ENCODE results near the gene EEFSEC. TPM values are rescaled to one million over a fixed set of nuclear protein-coding genes. Genes with fewer than 3 reads are reported as not detected.

The EEFSEC gene
- total RNA-seq, 1 donor from 2014 or later: 15.6 TPM

DNA sequence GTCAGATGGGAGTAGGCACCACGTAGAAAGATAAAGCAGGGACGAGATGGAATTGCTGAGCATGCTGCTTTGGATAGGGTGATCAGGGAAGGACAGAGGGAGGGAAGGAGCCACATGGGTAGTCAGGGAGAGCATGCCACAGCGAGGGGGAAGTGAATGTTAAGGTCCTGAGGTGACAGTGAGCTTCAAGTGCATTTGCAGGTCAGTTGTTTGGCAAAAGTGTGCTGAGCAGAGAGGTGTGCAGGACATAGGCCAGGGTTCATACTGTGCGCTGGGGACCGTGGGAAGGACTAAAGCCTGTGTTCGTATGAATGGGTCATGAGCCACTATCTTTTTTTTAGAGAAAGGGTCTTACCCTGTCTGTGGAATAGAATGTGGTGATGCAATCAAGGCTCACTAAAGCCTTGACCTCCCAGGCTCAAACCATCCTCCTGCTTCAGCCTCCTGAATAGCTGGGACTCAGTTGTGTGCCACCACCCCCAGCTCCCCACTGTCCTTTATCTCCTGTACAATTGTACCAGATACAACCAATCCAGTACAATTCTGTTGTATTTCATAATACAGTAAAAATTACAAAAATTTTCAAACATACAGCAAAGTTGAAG, 205.9 kb downstream of the EEFSEC start:
- Mint-ChIP-seq H3K36me3 (ENCODE audit: unreplicated experiment) (peaks cover 12% of the 10 kb centered on the region), H3K4me3 (ENCODE audit: unreplicated experiment) (no peak overlapping the region), H3K27ac (ENCODE audit: unreplicated experiment) (no peak overlapping the region), H3K4me1 (ENCODE audit: unreplicated experiment) (peaks cover 41% of the 10 kb centered on the region), H3K9me3 (ENCODE audit: unreplicated experiment) (no peaks in the 10 kb centered on the region), H3K27me3 (ENCODE audit: unreplicated experiment) (peaks cover 3% of the 10 kb centered on the region)
- TF ChIP-seq, protein P1, sequence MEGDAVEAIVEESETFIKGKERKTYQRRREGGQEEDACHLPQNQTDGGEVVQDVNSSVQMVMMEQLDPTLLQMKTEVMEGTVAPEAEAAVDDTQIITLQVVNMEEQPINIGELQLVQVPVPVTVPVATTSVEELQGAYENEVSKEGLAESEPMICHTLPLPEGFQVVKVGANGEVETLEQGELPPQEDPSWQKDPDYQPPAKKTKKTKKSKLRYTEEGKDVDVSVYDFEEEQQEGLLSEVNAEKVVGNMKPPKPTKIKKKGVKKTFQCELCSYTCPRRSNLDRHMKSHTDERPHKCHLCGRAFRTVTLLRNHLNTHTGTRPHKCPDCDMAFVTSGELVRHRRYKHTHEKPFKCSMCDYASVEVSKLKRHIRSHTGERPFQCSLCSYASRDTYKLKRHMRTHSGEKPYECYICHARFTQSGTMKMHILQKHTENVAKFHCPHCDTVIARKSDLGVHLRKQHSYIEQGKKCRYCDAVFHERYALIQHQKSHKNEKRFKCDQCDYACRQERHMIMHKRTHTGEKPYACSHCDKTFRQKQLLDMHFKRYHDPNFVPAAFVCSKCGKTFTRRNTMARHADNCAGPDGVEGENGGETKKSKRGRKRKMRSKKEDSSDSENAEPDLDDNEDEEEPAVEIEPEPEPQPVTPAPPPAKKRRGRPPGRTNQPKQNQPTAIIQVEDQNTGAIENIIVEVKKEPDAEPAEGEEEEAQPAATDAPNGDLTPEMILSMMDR (IDR thresholded peaks at IDR 0.05): no peak
- no peak for DNase-seq (ENCODE audit: extremely low spot score, unreplicated experiment)

DNA sequence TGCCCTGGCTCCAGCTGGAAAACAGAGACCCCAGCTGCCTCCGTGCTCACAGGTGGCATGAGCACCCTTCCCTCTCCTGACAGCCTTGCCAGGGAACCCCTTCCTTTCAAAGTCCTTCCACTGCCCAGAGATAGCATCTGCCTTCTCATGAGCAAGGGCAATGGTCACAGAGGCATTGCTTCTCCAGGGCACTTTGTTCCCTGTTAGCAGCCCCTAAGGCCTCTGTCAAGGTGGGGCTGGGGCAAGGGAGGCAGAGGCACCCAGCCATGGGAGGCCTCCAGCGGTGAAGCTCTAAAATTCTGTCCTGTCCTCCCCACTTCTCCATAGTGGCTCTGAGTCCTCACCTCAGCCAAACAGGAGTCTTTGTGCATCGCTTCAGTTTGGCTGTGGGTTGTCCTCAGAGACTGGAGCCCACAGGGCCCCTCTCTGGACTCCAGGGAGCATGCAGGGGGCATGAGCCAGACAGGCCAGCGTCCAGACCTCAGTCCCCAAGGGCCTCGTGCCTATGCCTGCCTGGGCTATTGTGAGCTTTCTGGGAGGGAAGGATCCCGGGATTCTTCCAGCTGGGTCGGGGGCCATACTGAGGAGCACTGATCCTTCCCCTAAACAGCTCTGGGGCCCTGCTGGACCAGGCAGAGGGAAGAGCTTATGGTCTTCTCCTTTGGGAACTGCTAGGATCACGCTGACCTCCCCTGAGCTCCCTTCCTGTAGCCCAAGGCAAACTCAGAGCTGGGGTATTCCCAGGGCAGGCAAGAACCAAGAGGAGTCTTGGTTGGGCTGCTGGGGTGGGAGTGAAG, 206.8 kb downstream of the EEFSEC start:
- no peak for DNase-seq (ENCODE audit: extremely low spot score, unreplicated experiment)
- Mint-ChIP-seq H3K9me3 (ENCODE audit: unreplicated experiment) (no peaks in the 10 kb centered on the region), H3K36me3 (ENCODE audit: unreplicated experiment) (peaks cover 14% of the 10 kb centered on the region), H3K4me1 (ENCODE audit: unreplicated experiment) (peaks cover 32% of the 10 kb centered on the region), H3K4me3 (ENCODE audit: unreplicated experiment) (no peak overlapping the region), H3K27me3 (ENCODE audit: unreplicated experiment) (peaks cover 3% of the 10 kb centered on the region), H3K27ac (ENCODE audit: unreplicated experiment) (peak overlapping the region; percentile 41)
- TF ChIP-seq, protein P1 (IDR thresholded peaks at IDR 0.05): no peak

DNA sequence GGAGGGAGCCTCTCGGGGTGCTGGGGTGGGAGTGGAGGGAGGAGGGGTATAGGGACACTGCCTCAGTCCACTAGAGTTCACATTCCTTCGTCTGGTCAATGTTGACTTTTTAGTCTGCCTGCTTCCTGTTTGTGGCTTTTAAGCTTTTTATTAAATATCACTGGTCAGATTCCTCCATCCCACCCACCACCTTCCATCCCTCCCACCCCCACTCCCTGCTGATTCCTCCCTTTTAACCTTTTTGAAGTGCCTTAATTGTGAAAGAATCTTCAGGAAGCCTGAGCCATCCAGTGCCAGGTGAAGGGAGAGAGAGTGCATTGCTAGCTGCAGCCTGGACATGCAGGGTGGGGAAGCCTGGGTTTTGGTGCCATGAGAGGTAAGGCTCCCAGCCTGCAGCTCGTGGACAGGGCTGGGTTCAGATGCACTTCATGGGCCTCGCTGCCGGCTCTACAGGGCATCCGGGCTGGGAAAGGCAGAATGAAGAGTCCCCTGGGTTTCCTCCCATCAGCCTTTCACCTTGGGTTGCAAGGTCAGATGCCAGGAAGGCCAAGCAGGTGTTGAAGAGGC, 207.5 kb downstream of the EEFSEC start:
- no peak for DNase-seq (ENCODE audit: extremely low spot score, unreplicated experiment)
- no peaks in the 10 kb centered on the region for H3K9me3 Mint-ChIP-seq (ENCODE audit: unreplicated experiment)
- H3K4me3 Mint-ChIP-seq (ENCODE audit: unreplicated experiment): no peak overlapping the region
- H3K27ac Mint-ChIP-seq (ENCODE audit: unreplicated experiment): peak overlapping the region; percentile 41
- H3K4me1 Mint-ChIP-seq (ENCODE audit: unreplicated experiment): peaks cover 30% of the 10 kb centered on the region
- peaks cover 14% of the 10 kb centered on the region for H3K36me3 Mint-ChIP-seq (ENCODE audit: unreplicated experiment)
- peaks cover 3% of the 10 kb centered on the region for H3K27me3 Mint-ChIP-seq (ENCODE audit: unreplicated experiment)
- TF ChIP-seq, protein P1 (IDR thresholded peaks at IDR 0.05): no peak

DNA sequence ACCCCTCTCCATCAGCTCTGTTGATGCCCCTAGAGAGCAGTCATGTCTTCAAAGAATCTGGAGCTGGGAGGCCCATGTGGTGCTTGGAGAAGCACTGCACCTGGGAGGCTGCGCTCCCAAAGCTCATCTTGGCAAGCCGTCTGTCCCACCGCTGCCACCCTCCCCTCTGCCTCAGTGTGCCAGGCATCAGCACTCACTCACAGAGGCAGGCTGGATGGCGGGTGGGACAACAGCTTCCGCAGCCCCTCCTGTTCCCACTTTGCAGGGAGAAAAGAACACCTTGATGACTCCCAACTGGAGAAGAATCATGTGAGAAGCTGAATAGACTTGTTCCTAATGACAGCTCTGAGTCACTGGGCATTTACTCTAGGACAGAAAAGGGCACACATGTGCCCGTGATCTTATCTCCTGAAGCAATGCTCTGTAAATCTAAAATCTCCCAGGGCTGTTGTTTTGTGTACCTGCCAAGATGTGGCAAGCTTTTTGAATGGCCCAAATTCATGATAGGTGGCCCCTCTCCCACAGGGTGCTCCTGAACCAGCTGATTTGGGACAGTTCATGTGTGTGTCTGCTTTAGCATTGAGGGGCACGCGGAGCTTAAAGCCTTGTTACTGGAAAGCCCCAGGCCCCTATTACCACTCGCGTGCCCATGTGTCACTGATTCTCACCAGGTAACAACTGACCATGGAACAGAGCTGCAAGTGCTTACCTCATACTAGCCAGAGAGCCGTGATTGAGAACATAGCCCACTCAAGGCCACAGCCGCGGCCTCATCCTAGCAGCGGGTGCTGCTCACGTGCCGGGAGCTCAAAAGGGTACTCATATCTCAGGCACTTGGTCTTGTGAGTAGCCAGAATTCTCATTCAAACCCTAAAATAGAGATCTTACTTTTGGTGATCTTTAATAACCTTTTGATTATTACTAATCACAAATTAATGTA, 209.0 kb downstream of the EEFSEC start:
- DNase-seq (ENCODE audit: extremely low spot score, unreplicated experiment): no peak
- Mint-ChIP-seq H3K36me3 (ENCODE audit: unreplicated experiment) (peaks cover 16% of the 10 kb centered on the region), H3K27me3 (ENCODE audit: unreplicated experiment) (peaks cover 3% of the 10 kb centered on the region), H3K27ac (ENCODE audit: unreplicated experiment) (no peak overlapping the region), H3K9me3 (ENCODE audit: unreplicated experiment) (no peaks in the 10 kb centered on the region), H3K4me3 (ENCODE audit: unreplicated experiment) (no peak overlapping the region), H3K4me1 (ENCODE audit: unreplicated experiment) (peaks cover 30% of the 10 kb centered on the region)
- TF ChIP-seq, protein P1 (IDR thresholded peaks at IDR 0.05): no peak
